C4-2B (cell line): ENCODE measurements around the gene GLT1D1.

Source experiments
- H3K27ac ChIP-seq: fragments of 450-650 bp; 2 replicates; pipeline ENCODE4 v1.5.1; 2017
- CTCF ChIP-seq: fragments of 450-650 bp; conservative IDR thresholded peaks from 2 replicates; pipeline ENCODE4 v1.5.1; 2017; ENCODE audit warnings: mild to moderate bottlenecking
- ZFX ChIP-seq: fragments of 450-650 bp; IDR thresholded peaks from 2 replicates; pipeline ENCODE4 v1.6.1; 2017

Gene GLT1D1

DNA sequence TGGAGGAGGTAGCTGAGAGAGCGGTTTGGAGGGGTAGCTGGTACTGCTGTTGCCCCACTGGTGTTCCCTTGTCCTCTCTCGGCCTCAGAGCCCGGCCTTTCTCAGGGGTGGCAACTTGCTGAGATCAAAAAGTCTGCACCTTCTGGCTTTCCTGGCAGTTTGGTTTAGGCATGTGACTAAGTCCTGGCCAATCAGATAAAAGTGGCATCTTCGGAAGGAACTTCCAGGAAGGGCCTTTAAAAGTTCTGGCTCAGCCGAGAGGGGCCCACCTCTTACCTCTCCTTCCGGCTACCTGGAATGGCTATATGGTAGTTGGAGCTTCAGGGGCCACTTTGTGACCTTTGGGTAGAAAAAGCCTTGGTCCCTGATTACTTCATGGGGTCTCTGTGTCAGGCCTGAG, 152.6 kb downstream of the GLT1D1 start:
- H3K27ac ChIP-seq: no peak overlapping the region
- TF ChIP-seq ZFX (no peak), CTCF (no peak)

- TF ChIP-seq CTCF: no peak
- H3K27ac ChIP-seq: no peak overlapping the region
These were observed 156.8 kb downstream of the GLT1D1 start for GRCh38 chr12:129009833-129010622.

GRCh38 chr12:129016159-129016558, 162.9 kb downstream of the GLT1D1 start:
- no peak overlapping the region for H3K27ac ChIP-seq
- TF ChIP-seq CTCF (no peak), ZFX (no peak)

DNA sequence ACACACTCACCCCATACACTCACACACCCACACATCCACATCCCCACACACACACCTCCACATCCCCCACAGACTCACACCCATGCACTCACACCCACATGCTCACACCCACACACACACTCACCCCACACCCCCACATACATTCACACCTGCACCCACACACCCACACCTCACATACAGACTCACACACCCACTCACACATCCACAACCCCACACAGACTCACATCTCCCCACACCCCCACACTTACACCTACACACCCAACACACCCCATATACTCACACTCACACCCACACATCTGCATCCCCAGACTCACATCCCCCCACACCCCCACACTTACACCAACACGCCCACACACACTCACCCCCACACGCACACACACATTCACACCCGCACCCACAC, 171.8 kb downstream of the GLT1D1 start:
- TF ChIP-seq CTCF (no peak), ZFX (no peak)
- no peak overlapping the region for H3K27ac ChIP-seq

DNA sequence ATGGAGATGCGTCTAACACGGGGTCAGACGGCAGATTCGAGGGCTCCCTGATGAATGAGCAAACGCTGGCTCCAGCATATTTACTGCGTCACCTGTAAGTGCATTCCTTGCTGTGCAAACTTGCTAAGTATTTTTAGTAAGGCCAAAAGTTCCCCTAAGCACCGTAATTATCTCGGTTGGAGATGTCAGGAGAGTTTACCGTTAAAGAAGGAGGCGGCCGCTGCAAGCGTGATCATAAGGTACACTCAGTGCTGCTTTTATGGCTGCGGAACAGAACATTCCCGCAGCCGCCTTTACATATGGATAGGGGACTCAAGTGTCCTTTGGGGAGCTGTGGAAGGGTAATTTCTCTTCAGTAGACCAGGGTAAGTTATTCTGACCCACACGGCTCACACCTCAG, 175.6 kb downstream of the GLT1D1 start:
- TF ChIP-seq CTCF (no peak), ZFX (no peak)
- H3K27ac ChIP-seq: no peak overlapping the region
